ENCODE results near the gene SCO1. TPM values are rescaled to one million over a fixed set of nuclear protein-coding genes. Genes with fewer than 3 reads are reported as not detected.

Gene SCO1
- total RNA-seq, 1 donor from 2014 or later, result 21.2 TPM

DNA sequence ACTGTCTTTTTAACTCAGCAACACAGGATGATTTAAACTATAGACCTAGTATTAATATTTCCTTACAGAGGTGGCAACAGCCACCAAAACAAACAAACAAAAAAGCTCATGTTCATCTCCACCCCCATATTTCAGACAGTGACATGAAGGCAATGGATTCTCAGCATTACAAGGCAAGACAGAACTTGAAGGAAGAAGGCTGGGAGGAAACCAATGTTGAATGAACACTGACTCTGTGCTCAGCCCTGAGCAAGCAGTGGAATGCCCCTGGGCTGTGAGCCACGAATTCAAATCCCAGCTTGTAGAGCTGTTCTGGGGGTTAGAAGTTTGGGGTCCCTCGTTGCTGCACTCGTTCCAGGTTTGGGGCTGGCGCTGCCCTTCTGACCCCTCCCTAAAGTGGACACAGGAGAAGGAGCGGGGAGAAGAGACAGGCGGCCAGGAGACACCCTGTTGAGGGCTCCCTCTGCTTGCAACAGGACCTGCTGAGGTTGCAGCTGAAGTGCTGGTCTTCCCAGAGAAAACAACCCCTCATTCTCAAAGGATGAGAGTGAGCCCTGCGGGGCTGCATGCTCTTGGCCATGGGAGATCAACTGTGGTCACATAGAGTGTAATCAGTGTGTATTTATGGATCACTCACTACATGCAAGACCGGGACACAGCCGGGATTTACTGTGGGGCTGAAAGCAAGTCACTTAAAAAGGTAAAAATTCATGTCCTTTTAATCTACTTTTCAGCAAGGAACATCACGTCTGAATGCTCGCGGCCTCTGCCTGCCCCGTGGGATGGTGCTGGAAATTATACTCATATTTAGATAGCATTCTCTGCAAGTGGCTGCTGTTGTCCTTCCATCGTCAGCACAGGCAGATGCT, 74.5 kb downstream of the SCO1 start:
- DNase-seq (ENCODE audit: extremely low read depth, low read depth, low spot score), result no peak

Other genes starting within 250 kb of the SCO1 start
- gene MYH4, start 228.0 kb downstream of the SCO1 start, total RNA-seq, result not detected in 2 replicates
- not detected in 2 replicates for gene MYH1, start 179.0 kb downstream of the SCO1 start, total RNA-seq
- gene MYH2, start 147.9 kb downstream of the SCO1 start, total RNA-seq, result not detected in 2 replicates
- gene MYH3, start 40.2 kb downstream of the SCO1 start, total RNA-seq, result 0.23 and 0.39 TPM in 2 replicates
- gene ADPRM, start 61 bp upstream of the SCO1 start, total RNA-seq, result 5.9 and 10.3 TPM in 2 replicates
- 1.6 and 9.4 TPM in 2 replicates for gene TMEM220, start 32.5 kb upstream of the SCO1 start, total RNA-seq
- gene TMEM238L, start 106.6 kb upstream of the SCO1 start, total RNA-seq, result not detected in 2 replicates
- not detected in 2 replicates for gene PIRT, start 140.6 kb upstream of the SCO1 start, total RNA-seq

Data from glomerular endothelial cell (primary cell).